ENCODE results near the gene C1QL4. TPM values are rescaled to one million over a fixed set of nuclear protein-coding genes. Genes with fewer than 3 reads are reported as not detected.

Gene C1QL4
- total and polyA plus RNA-seq, 2 of the 8 experiments (the other 6 are each of a cell fraction or from before 2014, with no cell fraction given) = 0.28 to 0.63 TPM

- no peak for TF ChIP-seq MAFK (IDR thresholded peaks at IDR 0.05; ENCODE audit: low read depth, low read length)
- peak in 1 of 2 experiments; percentile 54; a peak in 1 of 4 replicates for TF ChIP-seq HDAC2 (IDR thresholded peaks at IDR 0.05; ENCODE audit: borderline replicate concordance in 1 of 2, low read depth in 2 of 2, low read length in 2 of 2)
- TF ChIP-seq CBX5 (IDR thresholded peaks at IDR 0.05; ENCODE audit: low read depth, low read length) = no peak
Measured at GRCh38 chr12:49347311-49348193, 10.6 kb upstream of the C1QL4 start (continued).

All from H1 (cell line).